GM19324 (cell line): ENCODE results near the gene PLA2G4B.

ENCODE experiments used
- ATAC-seq: cut with Tn5 transposase; IDR thresholded peaks from one replicate; pipeline ENCODE4 v1.9.1; 2021; ENCODE audit warnings: mild to moderate bottlenecking, moderate library complexity; ENCODE audit not compliant: unreplicated experiment, low FRiP score

PLA2G4B gene

GRCh38 chr15:41806291-41807181 lies 32.1 kb upstream of the PLA2G4B start:
- no peak for ATAC-seq

GRCh38 chr15:41809121-41809520 lies 29.5 kb upstream of the PLA2G4B start:
- no peak for ATAC-seq

DNA sequence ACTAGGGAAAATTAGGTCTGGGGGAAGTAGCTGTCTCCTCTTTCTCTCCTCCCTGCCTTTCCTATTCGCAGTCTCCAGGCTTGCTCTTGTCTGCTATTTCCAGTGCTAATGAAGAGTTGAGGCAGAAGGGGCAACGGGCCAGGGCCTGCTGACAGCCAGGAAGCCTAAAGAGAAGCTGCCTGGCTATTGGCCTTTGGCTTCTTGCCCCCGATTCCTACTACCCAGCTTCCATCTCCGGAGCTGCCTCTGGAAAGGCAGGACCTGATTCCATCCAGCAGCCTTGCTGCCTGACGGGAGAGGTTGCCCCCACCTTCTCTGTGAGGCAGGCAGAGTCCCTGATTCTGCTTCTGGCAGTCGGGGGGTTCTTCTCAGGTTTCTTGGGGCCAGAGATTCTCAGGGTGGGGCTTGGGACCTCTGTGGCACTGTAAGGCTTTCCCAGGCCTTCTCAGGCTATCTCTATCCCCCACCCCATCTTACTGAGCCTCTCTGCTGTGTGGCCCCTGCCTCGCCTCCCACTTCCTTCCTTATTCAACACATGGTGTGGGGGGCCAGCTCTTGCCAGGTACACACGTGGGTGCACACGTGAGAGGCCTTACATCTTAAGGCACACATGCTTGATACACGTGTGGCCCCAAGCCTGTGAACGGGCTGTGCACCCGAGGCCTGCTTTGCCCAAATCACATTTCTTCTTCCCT lies 29.0 kb upstream of the PLA2G4B start:
- ATAC-seq, result no peak

- ATAC-seq, result no peak
Measured at GRCh38 chr15:41810651-41811431, 27.8 kb upstream of the PLA2G4B start.

GRCh38 chr15:41811432-41812195 lies 27.0 kb upstream of the PLA2G4B start:
- ATAC-seq, result no peak

- no peak for ATAC-seq
Measured at GRCh38 chr15:41812820-41813375, 25.7 kb upstream of the PLA2G4B start.

GRCh38 chr15:41813426-41813825 lies 25.2 kb upstream of the PLA2G4B start:
- ATAC-seq, result no peak

GRCh38 chr15:41814534-41814933 lies 24.1 kb upstream of the PLA2G4B start:
- no peak for ATAC-seq

GRCh38 chr15:41816788-41817187 lies 21.9 kb upstream of the PLA2G4B start:
- no peak for ATAC-seq

GRCh38 chr15:41817327-41817726 lies 21.3 kb upstream of the PLA2G4B start:
- no peak for ATAC-seq

DNA sequence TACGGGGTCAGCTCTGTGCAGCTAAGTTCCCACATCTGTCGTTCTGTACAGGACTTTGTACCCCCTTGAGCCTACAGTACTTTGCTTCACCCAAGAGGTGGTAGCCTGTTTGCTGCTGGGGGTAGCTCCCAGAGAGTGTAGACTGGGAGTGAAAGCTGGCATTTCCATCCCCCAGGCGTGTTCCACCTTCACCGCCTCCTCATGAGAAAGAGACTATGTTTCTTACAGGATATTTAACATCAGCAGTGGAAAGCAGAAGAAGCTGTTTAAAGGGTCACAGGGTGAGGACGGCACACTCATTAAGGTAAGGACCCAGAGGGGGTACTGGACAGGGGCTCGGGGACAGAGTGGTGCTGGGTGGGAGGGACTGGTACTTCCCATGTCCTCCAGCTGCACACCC lies 20.9 kb upstream of the PLA2G4B start:
- no peak for ATAC-seq

DNA sequence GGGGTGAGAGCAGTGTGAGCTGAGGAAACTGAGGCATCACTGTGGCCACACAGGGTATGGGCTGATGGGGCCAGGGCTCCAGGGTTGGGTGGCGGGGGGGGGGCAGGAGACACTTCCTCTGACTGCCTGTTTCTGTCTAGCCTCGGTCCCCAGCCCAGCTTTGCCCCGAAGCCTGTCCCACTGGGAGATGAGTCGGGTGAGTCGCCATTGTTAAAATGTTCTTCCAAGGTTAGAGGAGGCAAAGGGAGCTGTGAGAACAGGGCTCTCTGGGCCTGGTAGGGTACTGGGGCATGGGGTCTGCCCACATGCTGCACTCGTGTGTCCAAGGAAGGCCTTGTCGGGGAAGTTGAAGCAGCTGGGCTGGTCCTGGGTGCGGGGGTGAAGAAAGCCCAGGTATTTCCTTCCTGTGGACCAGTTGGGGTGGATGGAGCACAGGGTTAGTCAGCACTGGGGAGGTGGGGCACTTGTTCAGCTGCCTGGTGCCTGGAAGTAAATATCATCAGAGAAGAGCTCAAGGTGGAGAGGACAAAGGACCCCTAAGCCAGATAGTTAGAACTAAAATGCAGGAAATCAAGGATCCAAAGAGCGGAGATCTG lies 19.1 kb upstream of the PLA2G4B start:
- ATAC-seq, result no peak

GRCh38 chr15:41820791-41821423 lies 17.7 kb upstream of the PLA2G4B start:
- ATAC-seq, result no peak

DNA sequence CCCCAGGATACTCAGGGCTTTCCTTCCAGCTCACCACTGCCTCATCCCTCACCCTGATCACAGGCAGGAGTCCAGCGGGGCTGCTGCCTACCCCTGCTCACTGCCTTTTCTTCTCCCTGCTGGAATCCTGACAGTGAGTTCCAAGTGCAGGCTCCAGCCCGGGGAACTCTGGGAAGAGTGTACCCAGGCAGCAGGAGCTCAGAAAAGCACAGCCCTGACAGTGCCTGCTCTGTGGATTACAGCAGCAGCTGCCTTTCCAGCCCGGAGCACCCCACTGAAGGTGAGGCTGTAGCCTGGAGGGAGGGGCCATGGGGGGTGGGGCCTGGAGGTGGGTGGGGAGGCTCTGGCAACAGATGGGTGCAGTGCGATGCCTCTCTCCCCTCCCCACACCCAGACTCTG lies 16.8 kb upstream of the PLA2G4B start:
- ATAC-seq, result no peak

DNA sequence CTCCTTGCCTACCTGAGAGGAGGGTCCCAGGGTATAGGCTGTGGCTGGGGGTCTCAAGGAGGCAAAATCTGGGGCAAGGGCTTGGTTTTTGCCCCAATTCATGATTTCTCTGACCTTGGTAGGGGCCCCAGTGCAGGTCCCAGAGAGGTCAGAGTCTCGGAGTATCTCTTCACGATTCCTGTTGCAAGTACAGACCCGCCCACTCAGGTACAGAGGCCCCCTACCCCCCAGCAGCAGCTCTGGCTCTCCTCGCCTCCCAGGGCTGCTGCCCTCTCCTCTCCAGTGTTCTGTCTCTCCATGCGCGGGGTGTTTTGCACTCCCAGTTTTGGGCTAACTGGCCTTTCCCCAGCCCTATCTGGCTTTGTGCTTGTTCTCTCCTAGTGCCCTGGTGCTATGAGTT lies 16.2 kb upstream of the PLA2G4B start:
- ATAC-seq, result no peak

DNA sequence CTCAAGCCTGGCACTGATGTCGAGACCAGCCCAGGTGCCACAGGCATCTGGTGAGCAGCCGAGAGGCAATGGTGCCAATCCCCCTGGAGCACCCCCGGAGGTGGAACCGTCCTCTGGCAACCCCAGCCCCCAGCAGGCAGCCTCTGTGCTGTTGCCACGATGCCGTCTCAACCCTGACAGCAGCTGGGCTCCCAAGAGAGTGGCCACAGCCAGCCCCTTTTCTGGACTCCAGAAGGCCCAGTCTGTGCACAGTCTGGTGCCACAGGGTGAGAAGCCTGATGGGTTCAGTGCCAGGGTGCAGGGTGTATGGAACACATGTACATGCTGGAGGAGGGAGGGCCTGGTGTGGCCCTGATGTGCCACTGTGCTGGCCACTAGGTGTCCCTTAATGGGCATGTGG lies 15.7 kb upstream of the PLA2G4B start:
- ATAC-seq, result no peak

GRCh38 chr15:41823502-41823901 lies 15.1 kb upstream of the PLA2G4B start:
- ATAC-seq, result no peak

GRCh38 chr15:41824062-41824745 lies 14.4 kb upstream of the PLA2G4B start:
- no peak for ATAC-seq

- ATAC-seq, result no peak
Measured at GRCh38 chr15:41825145-41825544, 13.5 kb upstream of the PLA2G4B start.
